GM13977 (cell line): ENCODE measurements around the gene IGSF21.

Experiments used
- DNase-seq: peaks from one replicate; pipeline ENCODE4 v3.0.0; 2012; ENCODE audit warnings: low spot score
- CTCF ChIP-seq: IDR thresholded peaks from 2 replicates; pipeline ENCODE4 v1.5.1; 2012; ENCODE audit warnings: mild to moderate bottlenecking, control low read depth; ENCODE audit not compliant: insufficient read depth; ENCODE audit errors: extremely low read depth, missing control alignments
- in situ Hi-C: fragments of 300-500 bp; cut with MboI; formaldehyde crosslinking; loops from one replicate; pipeline ENCODE4 v1.12.0; 2022; ENCODE audit warnings: low sequenced_read_pairs, low pct_unique_long_range_greater_than_20kb, mixed read lengths, inconsistent platforms; ENCODE audit not compliant: unreplicated experiment

The IGSF21 gene

GRCh38 chr1:18166929-18167328 lies 59.3 kb downstream of the IGSF21 start:
- no peak for DNase-seq
- TF ChIP-seq CTCF: no peak
- in situ Hi-C loops: no loop called here

GRCh38 chr1:18170444-18170843 lies 62.8 kb downstream of the IGSF21 start:
- DNase-seq: no peak
- in situ Hi-C loops: no loop called here
- no peak for TF ChIP-seq CTCF

GRCh38 chr1:18174037-18174436 lies 66.4 kb downstream of the IGSF21 start:
- no peak for TF ChIP-seq CTCF
- in situ Hi-C loops: no loop called here
- DNase-seq: no peak

- no peak for TF ChIP-seq CTCF
- in situ Hi-C loops: no loop called here
- DNase-seq: no peak
Measured at GRCh38 chr1:18175051-18175450, 67.5 kb downstream of the IGSF21 start.

- in situ Hi-C loops: no loop called here
- no peak for TF ChIP-seq CTCF
- DNase-seq: no peak
Measured at GRCh38 chr1:18175530-18176377, 68.2 kb downstream of the IGSF21 start.

GRCh38 chr1:18176619-18177018 lies 69.0 kb downstream of the IGSF21 start:
- no peak for DNase-seq
- TF ChIP-seq CTCF: no peak
- in situ Hi-C loops: no loop called here
